Adrenal gland (tissue), 12 donors: ENCODE data around the gene RABGAP1. TPM values are rescaled to one million over a fixed set of nuclear protein-coding genes. Genes with fewer than 3 reads are reported as not detected.

Experiments used
- DNase-seq, 7 donors: peaks; one replicate each; pipeline ENCODE4 v3.0.0-alpha.2; 2019 to 2020
- H3K27ac ChIP-seq, 5 donors: fragments of 200-600 bp; sonication (generic) in 4 of 5; 1 replicate in 3 of 5; 2 replicates in 2 of 5; pipeline versions ENCODE4 v1.5.1 to v1.8.0; 2016 to 2020; ENCODE audit warnings: mild to moderate bottlenecking in 1 of 5
- H3K27me3 ChIP-seq: fragments of 200-600 bp; 2 replicates; pipeline ENCODE4 v1.8.0; 2021
- H3K36me3 ChIP-seq, 2 donors: fragments of 200-600 bp; replicated peaks in 1 of 2; 1 replicate in 1 of 2; 2 replicates in 1 of 2; pipeline versions ENCODE4 v1.5.1 to v1.8.0; 2018 to 2022
- H3K4me1 ChIP-seq, 2 donors: fragments of 200-600 bp; replicated peaks in 1 of 2; 1 replicate in 1 of 2; 2 replicates in 1 of 2; pipeline versions ENCODE4 v1.5.1 to v1.8.0; 2018 to 2021
- H3K4me3 ChIP-seq, 4 donors: fragments of 200-600 bp; sonication (generic) in 3 of 4; one replicate each; pipeline ENCODE4 v1.5.1; 2016 to 2018
- H3K9me3 ChIP-seq, 3 donors: fragments of 200-600 bp; sonication (generic) in 1 of 3; replicated peaks in 1 of 3; 1 replicate in 2 of 3; 2 replicates in 1 of 3; pipeline versions ENCODE4 v1.5.1 to v1.8.0; 2016 to 2021
- POLR2A ChIP-seq, 2 donors: fragments of 450-650 bp; IDR thresholded peaks; one replicate each; pipeline ENCODE4 v1.6.1; 2017; ENCODE audit warnings: antibody characterized with exemption in 2 of 2, mild to moderate bottlenecking in 2 of 2, moderate library complexity in 1 of 2
- WGBS, 4 donors: extraction: QIAGEN DNeasy Blood & Tissue Kit in 2 of 4; methylation state at CpG; one replicate each; pipeline versions ENCODE4 v1.1.5 to v1.1.7; 2013 to 2017; 5-methylcytosine and 5-hydroxymethylcytosine counted together
- intact Hi-C, 2 donors: fragments of 100-400 bp; cut with DNase I; formaldehyde crosslinking; loops; one replicate each; pipeline versions ENCODE4 v1.14.1 to v1.15.0; 2022 to 2023
- polyA plus RNA-seq, 3 donors: library from polyadenylated mRNA; stranded (reverse); fragments of 200-250 nt in 2 of 3; fragments of 350-450 nt in 1 of 3; fragmentation: Illumina TruSeq in 1 of 3; extraction: RNeasy Lipid Tissue Mini Kit (QIAGEN cat#74804) in 1 of 3; gene quantifications; one replicate each; pipeline ENCODE4 v1.2.3, GENCODE V29; 2013 to 2014
- total RNA-seq, 9 donors: library from RNA; depleted of rRNA in 4 of 9; stranded (reverse); fragments of >200 nt in 4 of 9; fragments of 120-200 nt in 1 of 9; fragmentation: NEBNext Ultra II Directional in 1 of 9; extraction: Animal tissue kit (Norgen Biotek cat#: 25700) in 1 of 9; gene quantifications; one replicate each; pipeline versions ENCODE4 v1.1.0 to v1.2.4, GENCODE V29; 2013 to 2023
- TF ChIP-seq, protein P1 (sequence below), 6 experiments: fragments of 450-650 bp in 4 of 6; fragments of 200-600 bp in 2 of 6; sonication (generic) in 1 of 6; IDR thresholded peaks; 1 replicate in 5 of 6; 2 replicates in 1 of 6; pipeline versions ENCODE4 v1.5.1 to v1.8.0; 2016 to 2021; ENCODE audit warnings: antibody characterized with exemption in 6 of 6, mild to moderate bottlenecking in 2 of 6, moderate library complexity in 1 of 6
- donor health status: healthy with polysubstance abuse.
- donor health status: Bipolar disorder and iron deficiency.
- donor health status: DM: yes; HTN: yes; CAD: no.
- donor health status: DM: no; HTN: no; CAD: no.
- donor health status: DM: no; HTN: no; CAD: no.
- donor health status: DM: yes; HTN: yes; CAD: no.

The RABGAP1 gene
- total and polyA plus RNA-seq, 12 donors, result 8.5 to 62.3 (median 34.3) TPM

DNA sequence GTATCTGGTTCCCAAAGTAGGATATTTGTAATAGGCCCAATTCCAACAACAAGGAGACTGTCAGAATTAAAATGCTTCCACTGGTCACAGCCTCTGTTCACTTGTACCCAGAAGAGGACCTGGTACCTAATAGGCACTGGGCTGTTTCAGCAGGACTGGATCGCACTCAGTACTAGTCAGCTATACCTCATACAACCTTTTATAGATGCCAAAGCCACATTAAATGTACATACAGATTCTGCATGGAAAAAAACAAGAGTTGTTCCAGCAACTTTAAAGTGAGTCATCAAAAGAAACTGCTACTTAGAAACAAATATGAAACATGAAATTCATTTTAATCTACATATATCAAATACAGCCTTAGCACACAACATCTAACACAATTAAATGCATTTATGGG is 180.1 kb downstream of the RABGAP1 start:
- 93 to 100% (median 97%) methylated on average over 1 of the region's 1 CpG for WGBS, 4 donors
- no peaks in the 10 kb centered on the region for H3K36me3 ChIP-seq

DNA sequence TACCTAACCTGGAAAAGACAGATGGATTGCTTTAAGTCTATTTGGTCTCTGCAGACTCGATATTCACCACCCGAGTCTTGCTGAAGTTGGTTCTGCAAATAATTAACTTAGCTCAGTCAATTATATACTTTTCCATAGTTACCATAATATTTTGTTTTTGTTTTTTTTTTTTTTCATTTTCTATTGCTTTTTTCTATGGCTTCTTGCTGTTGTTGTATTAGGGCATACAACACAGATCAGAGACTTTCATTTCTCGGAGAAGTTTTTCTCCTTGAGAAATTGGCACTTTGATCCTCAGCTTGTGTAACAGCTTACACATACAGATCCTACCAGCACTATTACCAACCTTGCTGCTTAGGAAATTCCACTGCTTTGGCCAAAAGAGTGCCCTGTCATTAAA is 180.6 kb downstream of the RABGAP1 start:
- H3K27me3 ChIP-seq, result no peaks in the 10 kb centered on the region
- H3K4me3 ChIP-seq, result no peak overlapping the region
- no peaks in the 10 kb centered on the region for H3K36me3 ChIP-seq
- no peak for DNase-seq
- 87 to 91% (median 90%) methylated on average over 3 of the region's 3 CpGs for WGBS, 4 donors
- no peak overlapping the region for H3K27ac ChIP-seq
- intact Hi-C loops, result no loop called here
- no peaks in the 10 kb centered on the region for H3K4me1 ChIP-seq
- no peaks in the 10 kb centered on the region for H3K9me3 ChIP-seq
- no peak for TF ChIP-seq POLR2A (IDR thresholded peaks at IDR 0.05)
- TF ChIP-seq, protein P1, sequence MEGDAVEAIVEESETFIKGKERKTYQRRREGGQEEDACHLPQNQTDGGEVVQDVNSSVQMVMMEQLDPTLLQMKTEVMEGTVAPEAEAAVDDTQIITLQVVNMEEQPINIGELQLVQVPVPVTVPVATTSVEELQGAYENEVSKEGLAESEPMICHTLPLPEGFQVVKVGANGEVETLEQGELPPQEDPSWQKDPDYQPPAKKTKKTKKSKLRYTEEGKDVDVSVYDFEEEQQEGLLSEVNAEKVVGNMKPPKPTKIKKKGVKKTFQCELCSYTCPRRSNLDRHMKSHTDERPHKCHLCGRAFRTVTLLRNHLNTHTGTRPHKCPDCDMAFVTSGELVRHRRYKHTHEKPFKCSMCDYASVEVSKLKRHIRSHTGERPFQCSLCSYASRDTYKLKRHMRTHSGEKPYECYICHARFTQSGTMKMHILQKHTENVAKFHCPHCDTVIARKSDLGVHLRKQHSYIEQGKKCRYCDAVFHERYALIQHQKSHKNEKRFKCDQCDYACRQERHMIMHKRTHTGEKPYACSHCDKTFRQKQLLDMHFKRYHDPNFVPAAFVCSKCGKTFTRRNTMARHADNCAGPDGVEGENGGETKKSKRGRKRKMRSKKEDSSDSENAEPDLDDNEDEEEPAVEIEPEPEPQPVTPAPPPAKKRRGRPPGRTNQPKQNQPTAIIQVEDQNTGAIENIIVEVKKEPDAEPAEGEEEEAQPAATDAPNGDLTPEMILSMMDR (IDR thresholded peaks at IDR 0.05), result no peak

More for the DNA sequence above, 180.1 kb downstream of the RABGAP1 start:
- H3K27me3 ChIP-seq, result no peaks in the 10 kb centered on the region
- TF ChIP-seq POLR2A (IDR thresholded peaks at IDR 0.05), result no peak
- TF ChIP-seq, protein P1 (IDR thresholded peaks at IDR 0.05), result no peak
- no peak for DNase-seq
- intact Hi-C loops, result no loop called here
- H3K4me3 ChIP-seq, result no peak overlapping the region
- no peaks in the 10 kb centered on the region for H3K4me1 ChIP-seq
- no peaks in the 10 kb centered on the region for H3K9me3 ChIP-seq
- H3K27ac ChIP-seq, result no peak overlapping the region

DNA sequence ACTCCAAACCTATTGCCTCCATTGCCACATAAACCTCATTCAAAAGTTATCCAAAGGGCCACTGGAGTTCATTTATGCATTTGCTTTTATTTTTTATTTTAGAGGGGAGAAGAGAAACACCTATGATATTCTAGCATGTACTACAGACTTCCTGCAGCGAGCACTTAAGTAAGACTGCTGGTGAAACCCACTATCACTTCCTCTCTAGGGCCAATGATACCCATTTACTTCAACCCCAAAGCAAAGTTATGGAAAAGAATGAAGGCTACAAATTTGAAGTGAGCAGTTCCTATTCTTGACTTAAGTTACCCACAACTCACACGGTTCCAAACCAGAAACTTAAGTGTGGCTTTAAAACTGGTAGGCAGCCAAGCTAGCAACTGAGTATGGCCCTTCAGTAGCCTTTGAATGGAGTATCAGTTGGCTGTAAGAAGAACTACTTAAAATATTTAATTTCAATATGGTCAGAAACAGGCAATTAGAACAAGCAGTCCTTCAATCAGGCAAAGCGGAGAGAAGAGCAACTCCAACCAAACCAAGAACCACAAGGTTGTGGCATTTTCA is 186.8 kb downstream of the RABGAP1 start:
- H3K4me1 ChIP-seq, result no peaks in the 10 kb centered on the region
- H3K4me3 ChIP-seq, result no peak overlapping the region
- no peak overlapping the region for H3K27ac ChIP-seq
- no peaks in the 10 kb centered on the region for H3K9me3 ChIP-seq
- intact Hi-C loops, result no loop called here
- TF ChIP-seq POLR2A (IDR thresholded peaks at IDR 0.05), result no peak
- TF ChIP-seq, protein P1 (IDR thresholded peaks at IDR 0.05), result no peak
- no peak for DNase-seq
- no peaks in the 10 kb centered on the region for H3K27me3 ChIP-seq
- WGBS, 4 donors, result 81 to 90% (median 88%) methylated on average over 3 of the region's 3 CpGs
- no peaks in the 10 kb centered on the region for H3K36me3 ChIP-seq

DNA sequence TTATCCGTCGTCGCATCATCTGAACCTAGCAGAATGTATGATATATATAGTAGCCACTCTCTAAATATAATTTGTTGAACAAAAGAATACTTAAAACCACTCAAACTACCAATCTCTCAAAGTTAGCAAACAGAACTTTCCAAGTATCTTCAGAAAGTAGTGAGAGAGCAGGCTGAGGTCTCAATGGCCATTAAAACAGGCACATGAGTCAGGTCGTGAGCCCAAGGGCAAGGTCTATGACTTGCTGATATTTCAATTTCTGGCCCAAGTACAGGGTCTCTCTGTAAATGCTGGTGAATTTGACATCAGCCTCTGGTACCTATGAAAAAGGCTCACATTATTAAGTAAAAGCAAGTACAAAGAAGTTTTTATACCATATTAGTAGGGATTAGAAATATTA is 187.8 kb downstream of the RABGAP1 start:
- Histone ChIP-seq H3K36me3 (no peaks in the 10 kb centered on the region), H3K4me1 (no peaks in the 10 kb centered on the region), H3K4me3 (no peak overlapping the region), H3K27me3 (no peaks in the 10 kb centered on the region), H3K9me3 (no peaks in the 10 kb centered on the region), H3K27ac (no peak overlapping the region)
- TF ChIP-seq POLR2A (IDR thresholded peaks at IDR 0.05), result no peak
- TF ChIP-seq, protein P1 (IDR thresholded peaks at IDR 0.05), result no peak
- intact Hi-C loops, result no loop called here
- WGBS, 4 donors, result 83 to 91% (median 84%) methylated on average over 4 of the region's 4 CpGs
- no peak for DNase-seq
